Iris pigment epithelial cell (primary cell): ENCODE data around the gene PEX13.
"Not testable (repeated sequence)": the region's sequence is repeated elsewhere in the genome, so short reads cannot be mapped to it uniquely, and the experiment has no call there.

Source experiments
- DNase-seq: peaks from one replicate; pipeline ENCODE4 v3.0.0-alpha.2; 2011; ENCODE audit warnings: low read depth

Gene PEX13, protein sequence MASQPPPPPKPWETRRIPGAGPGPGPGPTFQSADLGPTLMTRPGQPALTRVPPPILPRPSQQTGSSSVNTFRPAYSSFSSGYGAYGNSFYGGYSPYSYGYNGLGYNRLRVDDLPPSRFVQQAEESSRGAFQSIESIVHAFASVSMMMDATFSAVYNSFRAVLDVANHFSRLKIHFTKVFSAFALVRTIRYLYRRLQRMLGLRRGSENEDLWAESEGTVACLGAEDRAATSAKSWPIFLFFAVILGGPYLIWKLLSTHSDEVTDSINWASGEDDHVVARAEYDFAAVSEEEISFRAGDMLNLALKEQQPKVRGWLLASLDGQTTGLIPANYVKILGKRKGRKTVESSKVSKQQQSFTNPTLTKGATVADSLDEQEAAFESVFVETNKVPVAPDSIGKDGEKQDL

DNA sequence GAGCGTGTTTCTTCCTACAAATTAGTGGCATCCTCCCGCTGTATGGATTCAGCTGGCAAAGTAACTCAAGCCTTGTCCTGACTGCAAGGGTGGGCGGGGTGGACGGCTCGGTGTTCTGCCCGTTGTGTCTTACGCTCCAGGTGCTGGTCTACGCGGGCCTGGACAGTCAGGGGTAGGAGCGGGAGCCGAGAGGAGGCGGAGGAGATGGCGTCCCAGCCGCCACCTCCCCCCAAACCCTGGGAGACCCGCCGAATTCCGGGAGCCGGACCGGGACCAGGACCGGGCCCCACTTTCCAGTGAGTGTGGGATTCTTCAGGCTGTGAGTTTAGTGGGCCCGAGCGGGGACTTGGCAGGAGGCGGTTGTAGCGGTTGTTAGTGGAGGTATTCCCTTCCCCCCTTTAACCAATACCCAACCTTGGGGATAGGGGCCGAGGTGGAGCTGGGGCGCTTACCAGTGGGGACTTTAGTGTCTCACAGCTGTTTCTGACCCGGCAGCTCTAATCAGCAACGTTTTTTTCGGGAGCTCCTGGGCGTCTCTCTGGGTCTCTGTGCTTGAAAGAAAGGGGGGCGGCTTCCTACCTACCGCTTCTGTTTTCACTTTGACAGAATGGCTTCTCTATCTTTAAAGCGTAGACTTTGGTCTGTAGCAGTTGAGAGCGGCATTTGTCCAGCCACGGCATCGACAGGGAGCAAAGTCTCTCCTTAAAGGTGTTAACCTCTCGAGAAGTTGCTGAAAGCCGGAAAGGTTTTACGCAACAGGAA, at the start of gene PEX13, which contains the start of gene PUS10:
PEX13 (plus strand) TSS at position 165 of the 762 bp plus-strand sequence; CDS start at position 205, 40 bp downstream.
PUS10 (minus strand) TSS at position 700 of the 762 bp plus-strand sequence. CDS start 6,365 bp downstream, outside the sequence.
- peak; percentile 78 for DNase-seq

DNA sequence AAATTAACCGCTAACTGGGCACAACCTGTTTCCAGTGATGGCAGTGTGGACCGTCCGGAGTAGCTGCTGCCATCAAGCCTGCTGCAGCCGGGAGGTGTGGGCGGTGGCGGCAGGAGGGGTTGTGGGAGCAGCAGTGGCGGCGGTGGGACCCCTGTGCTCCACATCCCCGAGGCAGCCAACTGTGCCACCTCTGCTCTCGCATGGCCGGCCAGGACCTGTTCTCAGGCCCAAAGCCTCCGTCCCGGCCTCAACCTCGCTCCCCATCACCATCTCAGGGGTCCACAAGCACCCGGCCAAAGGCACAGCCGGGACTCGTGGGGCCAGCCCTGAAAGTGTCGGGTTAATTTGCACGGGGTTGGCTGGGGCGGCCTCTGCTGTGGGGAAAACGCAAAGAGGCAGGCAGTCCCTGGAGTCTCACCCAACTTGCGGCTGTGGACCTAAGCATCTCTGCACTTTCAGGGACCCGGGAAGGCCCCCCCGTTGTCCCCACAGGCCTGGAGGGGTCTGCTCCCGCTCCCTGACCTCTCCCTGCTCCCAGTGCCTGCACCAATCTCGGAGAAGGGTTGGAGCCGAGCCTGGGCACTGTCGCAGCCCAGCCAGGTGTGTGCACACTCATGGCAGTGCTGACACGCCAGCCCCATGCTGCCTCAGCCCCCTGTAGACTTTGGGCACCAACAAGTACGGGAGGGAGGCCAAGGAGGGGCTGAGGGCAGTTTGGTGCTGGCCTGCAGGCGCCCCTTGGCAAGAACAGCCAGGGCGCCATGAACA, 44.4 kb upstream of the PEX13 start:
- no peak for DNase-seq

DNA sequence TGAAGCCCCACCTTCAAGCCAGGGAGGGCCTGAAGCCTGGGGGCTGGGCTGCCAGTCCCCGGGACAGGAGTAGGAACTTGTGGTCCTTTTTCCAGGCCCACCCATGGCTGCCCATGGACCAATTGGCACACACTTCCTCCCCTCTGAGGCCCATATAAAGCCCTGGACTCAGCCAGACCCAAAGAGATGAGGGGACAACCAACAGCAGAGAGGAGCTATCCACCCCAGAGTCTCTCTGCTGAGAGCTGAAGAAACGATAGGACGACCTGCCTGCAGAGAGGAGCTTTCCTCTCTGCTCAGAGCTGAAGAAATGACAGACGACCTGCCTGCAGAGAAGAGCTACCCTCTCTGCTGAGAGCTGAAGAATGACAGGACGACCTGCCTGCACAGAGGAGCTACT, 43.8 kb upstream of the PEX13 start:
- DNase-seq: no peak

DNA sequence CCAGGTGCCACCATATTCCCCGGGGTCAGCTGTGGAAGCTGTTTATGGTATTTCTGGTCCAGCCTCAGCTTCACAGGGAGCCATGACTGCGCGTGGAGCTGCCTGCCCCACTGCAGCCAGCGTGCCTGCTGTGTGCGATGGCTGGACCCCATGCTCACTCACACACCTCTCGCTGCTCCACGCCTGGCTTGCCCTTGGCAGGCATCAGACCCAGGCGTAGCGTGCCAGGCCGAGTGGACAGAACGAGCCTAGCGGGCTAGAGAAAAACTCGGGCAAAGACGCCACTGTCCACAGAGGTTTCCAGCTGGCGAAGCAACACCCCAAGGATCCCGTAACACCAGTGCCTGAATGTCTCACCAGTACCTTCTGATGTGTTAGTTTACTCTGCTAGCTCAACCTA, 42.9 kb upstream of the PEX13 start:
- no peak for DNase-seq

DNA sequence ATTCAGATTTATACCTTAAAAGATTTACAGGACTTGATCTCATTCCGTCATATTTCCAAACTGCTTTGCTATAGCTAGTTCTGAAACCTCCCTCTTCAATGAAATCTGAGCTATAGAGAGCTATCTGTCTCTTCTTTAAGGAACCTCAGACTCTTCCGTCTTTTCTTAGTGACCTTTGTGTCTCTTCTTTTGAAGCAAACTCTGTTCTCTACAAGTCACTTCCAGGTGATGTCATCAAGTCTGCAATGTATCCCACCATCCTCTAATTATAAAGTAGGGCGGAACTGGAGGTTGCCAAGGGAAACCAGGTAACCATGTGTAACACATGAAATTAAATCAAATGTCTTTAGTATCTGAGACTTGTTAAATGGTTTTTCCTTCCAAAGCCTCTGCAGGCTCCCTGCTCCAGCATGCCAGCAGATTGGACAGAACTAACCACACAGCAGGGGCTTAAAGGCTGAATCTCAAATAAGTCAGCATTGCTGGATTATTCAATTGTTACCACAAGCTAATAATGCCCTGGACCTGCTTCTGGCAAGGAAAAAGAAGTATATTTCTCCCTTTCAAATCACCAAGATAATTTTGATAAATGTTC, 41.2 kb upstream of the PEX13 start:
- no peak for DNase-seq

DNA sequence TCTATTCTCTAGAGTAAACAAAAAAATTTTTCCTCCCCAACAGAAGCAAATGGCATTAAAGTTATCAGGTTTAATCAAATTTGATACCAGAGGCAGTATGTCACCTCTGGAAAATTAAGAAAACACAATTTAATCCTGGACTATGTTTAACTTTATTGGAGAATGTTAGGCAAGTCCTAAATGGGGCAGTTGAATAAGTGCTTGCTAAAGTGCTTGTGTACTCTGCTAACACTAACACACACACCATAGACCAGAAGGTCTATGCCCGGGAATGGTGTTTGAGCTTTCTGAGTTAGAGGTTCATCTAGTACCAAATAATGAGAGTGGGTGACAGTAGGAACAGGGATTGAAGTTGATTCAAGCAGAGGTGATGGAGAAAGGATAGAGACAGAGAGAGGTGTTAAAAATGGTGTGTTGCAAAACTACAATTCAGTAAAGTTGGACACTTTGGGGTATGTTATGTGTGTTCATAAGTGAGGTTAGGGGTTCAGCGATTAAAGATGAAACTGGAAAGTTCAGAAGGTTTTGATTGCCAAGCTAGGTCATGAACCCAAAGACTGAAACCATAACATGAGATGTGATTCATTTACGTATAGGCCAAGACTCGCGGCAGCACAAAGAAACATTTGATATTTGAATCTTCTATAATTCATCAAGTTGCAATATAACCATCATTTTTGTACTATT, 40.5 kb upstream of the PEX13 start:
- DNase-seq: no peak

DNA sequence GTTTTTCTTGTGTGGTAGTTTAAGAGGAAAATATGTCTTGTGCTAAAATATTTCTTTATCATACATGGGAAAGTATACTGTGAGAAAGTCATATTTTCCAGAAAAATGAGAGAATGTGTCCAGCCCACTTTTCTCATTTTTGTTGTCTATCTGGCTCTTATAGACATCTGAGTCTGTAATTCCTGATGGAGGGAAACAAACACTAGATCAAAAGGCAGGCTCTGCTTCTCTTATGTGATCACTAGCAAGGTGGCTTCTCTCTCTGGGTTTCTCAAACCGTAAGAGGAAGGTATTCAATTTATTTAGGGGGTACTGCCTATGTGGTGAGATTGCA, 40.0 kb upstream of the PEX13 start:
- DNase-seq: no peak

DNA sequence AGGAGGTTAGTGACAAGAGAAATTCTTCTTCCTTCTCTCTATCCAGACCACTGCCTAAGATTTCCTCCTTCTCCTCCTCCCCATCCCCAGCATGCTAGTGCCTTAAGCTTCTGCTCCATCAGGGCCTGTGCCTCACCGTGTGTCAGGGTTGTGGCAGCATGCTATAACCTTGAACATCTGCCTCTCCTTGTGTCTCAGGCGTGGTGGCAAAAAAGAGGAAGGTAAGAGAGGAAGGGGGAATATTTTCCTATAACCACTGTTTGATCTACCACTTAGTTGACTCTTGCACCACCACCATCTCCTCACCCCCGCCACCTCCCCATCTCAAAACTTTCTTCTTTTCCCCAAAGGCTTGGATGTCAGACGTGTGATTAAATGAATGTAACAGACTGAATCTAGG, 38.3 kb upstream of the PEX13 start:
- no peak for DNase-seq

DNA sequence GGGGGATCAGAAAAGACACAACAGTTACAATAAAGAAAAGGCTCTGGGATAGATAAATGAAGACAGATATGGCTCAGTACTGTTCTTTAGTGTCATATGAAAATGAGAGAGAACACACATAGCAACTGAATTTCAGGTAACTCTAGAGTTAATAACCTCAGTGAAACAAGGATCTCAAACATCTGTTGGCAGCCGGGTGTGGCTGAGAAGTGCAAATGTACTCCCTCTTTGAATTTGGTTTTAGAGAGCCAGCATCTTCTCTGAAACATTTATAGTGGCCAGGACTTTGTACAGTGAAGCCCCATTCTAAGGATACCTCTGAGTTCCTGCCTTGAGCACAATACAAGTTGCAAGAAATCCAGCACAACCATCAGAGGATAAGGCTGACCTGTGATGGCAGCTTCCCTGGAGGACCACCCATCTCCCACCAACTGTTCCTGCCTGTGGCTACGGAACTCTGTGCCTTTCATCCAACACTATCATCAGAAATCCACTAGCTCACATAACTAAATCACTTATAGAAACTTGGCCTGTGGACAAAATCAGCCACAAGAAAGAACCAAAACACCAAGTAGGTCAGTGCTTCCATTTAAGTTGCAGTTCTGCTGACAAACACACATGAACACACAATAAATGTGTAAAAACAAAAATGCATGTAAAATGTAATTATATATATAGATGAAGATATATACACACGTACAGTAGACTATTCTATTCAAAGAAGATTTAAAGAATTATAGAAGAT, 37.3 kb upstream of the PEX13 start:
- DNase-seq: no peak

DNA sequence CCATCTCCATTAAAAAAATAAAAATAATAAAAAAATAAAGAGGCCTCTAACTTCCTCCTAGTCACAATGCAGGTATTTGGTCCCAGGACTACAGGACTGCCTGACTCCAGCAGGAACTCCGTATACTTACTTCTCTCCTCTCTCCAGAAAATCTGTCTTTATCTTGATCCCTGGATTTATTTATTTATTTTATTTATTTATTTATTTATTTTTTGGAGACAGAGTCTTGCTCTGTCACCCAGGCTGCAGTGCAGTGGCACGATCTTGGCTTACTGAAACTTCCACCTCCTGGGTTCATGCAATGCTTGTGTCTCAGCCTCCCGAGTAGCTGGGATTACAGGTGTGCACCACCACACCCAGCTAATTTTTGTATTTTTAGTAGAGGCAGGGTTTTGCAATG, 35.5 kb upstream of the PEX13 start:
- DNase-seq: not testable (repeated sequence)

DNA sequence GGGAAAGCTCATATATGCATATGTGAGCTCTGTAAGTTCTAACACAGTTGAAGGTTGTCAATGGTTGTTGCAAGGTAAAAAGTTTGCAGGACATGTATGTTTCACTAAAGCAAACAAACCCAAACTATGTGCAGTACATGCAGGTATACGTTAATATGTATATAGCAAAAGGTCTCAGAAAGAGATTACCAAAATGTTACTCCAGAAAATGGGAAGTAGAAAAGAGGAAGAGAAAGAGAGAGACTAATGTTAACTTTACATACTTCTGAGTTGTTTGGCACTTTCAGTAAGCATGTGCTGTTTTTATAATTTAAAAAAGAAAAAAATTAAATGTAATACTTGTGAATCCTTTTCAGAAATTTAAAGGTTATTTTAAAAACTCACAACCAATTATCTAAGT, 32.8 kb upstream of the PEX13 start:
- no peak for DNase-seq

DNA sequence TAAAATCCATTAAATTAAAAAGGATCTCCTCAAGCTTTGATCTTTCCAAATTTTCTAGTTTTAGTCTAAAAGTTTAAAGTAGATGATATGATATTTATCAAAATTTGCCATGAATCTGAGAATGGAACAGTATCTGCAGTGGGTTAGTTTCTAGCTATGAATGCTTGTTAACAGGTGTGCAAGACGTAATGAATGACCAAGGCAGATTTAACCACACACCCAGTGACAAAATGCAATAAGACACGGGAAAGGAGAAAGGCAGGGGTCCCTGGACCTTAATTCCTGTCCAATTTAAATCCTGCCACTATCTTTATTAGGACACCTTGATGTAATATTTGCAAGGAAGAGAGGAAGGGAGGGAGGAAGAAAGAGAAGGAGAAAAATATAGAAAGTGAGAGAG, 30.5 kb upstream of the PEX13 start:
- no peak for DNase-seq

DNA sequence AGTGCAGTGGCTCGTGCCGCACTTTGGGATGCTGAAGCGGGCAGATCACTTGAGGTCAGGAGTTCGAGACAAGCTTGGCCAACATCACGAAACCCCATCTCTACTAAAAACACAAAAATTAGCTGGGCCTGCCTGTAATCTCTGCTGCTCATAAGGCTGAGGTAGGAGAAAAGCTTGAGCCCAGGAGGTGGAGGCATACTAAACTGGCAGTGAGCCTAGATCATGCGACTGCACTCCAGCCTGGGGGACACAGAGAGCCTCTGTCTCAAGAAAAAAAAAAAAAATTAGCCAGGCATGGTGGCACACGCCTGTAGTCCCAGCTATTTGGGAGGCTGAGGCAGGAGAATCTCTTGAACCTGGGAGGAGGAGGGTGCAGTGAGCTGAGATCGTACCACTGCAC, 29.9 kb upstream of the PEX13 start:
- not testable (repeated sequence) for DNase-seq

DNA sequence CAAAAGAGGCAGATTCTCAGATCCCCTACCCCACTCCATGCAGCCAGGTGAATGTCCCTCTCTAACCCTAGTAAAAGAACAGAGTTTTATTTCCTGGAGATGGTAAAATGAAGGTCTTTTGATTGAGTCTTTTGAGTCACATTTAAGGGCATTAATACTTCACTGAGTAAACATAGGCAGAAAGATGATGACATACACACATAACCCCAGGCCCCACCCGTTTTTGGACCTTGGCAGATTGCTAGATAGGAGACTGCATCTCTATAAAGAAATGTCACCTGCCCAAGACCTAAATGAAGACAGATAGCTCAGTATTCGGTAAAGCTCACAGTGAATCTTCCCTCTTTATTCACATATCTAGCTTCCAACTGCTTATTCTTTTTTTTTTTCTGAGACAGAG, 28.3 kb upstream of the PEX13 start:
- DNase-seq: no peak

DNA sequence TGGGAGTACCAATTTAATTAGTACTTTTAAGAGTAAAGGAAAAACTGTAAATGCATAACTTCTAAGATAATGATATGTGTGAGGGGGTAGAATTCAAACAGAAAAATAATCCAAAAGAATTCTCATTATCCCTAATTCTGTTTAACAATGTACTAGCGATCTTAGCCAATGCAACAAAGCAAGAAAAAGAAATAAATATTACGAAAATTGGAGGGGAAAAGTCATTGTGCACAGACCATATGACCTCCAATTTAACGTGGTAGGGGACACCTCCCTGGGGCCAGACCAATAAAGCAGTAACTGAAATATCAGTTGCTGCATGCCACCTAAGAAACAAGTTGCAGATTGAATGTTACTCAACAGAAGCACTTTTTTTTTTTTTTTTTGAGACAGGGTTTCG, 25.9 kb upstream of the PEX13 start:
- DNase-seq: no peak

DNA sequence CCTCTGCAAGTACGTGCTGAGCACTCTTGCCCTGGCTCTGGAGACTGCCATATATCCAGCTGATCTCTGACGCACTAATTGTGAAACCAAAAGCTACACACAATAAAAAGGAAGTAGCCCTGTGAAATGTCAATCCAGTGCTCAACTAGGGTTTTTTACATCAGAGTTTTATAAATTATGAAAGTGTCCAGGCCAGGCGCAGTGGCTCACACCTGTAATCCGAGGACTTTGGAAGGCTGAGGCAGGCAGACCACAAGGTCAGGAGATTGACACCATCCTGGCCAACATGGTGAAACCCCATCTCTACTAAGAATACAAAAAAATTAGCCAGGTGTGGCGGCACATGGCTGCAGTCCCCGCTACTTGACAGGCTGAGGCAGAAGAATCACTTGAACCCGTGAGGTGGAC, 24.5 kb upstream of the PEX13 start:
- DNase-seq: no peak

DNA sequence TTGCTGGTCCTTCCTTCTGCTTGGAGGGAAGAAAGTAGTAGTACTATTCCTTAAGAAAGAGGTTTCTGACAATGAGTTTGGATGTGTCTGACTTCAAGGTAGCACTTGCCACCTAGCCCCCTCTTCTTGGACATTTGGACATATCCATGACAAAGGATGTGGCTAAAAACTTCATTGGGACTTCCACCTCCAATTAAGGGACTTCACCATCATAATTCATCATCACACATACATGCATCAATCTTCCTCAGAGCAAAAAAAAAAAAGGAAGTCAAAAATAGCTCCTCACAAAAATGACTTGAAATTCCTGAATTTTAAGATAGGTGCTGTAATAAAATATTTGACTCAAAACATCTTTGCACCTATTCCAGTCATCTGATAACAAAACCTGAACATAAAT, 23.4 kb upstream of the PEX13 start:
- no peak for DNase-seq

DNA sequence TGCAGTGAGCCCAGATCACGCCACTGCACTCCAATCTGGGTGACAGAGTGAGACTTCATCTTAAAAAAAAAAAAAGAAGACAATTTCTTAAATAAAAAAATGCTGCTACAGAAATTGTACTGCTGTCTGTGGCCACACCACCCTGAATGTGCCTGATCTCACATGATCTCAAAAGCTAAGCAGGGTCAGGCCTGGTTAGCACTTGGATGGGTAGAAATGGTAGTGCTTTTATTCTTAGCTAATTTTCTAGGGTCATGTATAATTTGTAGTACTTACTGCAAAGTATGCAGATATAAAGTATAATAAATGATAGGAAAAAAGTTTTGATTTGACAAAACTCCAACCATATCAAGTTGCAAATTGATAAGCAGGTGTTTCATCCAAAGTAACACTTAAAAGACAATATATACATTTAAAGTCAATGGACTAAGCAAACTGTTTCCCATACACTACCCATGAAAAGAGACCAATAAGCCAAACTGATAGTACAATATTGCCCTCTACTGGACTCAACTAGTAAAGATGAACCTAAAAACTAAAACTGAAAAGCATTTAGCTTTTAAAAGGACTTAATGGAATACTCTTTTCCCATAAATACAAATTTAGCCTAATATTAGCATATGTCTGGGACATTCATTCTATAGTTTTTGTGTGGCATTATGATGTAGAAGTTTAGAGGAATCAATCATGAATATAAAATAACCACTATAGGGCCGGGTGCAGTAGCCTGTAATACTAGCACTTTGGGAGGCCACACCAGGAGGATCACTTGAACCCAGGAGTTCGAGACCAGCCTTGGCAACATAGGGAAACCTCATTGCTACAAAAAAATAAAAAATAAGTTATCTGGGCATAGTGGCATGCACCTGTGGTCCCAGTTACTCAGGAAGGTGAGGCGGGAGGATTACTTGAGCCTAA, 18.6 kb upstream of the PEX13 start:
- peak; percentile 52 for DNase-seq

DNA sequence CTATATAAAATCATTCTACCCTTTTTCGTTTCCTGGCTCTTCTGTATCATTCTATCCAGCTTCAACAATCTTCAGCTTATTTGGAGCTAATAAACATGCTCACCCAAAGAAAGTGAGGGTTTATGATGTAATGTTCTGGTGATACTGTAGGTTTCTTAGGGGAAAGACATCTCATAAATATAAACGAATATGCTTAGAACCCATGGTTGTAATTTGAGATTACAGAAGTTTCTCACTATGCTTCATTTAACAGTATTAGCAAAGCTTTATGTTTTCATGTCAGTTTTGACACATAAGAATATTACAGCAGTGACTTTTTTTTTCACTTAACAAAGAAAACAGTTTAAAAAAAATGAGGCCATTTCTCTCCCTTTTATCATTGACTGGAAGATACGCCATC, 11.8 kb upstream of the PEX13 start:
- peak; percentile 14 for DNase-seq
